A549 (cell line): ENCODE data around the gene HDGF. TPM values are rescaled to one million over a fixed set of nuclear protein-coding genes. Genes with fewer than 3 reads are reported as not detected.

Experiments
- ATAC-seq, 2 experiments: fragments of 200-7000 bp in 1 of 2; fragments of >200 bp in 1 of 2; cut with Nextera tagmentation in 1 of 2; cut with Tn5 transposase in 1 of 2; 3 replicates each; pipeline versions ENCODE4 v1.8.0 to v1.9.1; 2018 to 2020; ENCODE audit warnings: mild to moderate bottlenecking in 1 of 2, moderate library complexity in 1 of 2
- CTCF ChIA-PET: fragments of 300-600 bp; sonication (Branson Sonifier 250); formaldehyde crosslinking; extraction: SDS; loops from one replicate; lab custom pipeline; 2021; ENCODE audit warnings: antibody characterized with exemption, inconsistent platforms; lab: Yijun Ruan, JAX
- POLR2A ChIA-PET: fragments of 350-600 bp; formaldehyde crosslinking; extraction: SDS; loops from one replicate; lab custom pipeline; 2021; ENCODE audit warnings: antibody characterized with exemption, inconsistent platforms; lab: Yijun Ruan, JAX
- DNase-seq, 2 experiments: peaks; one replicate each; pipeline versions ENCODE4 v3.0.0 to v3.0.0-alpha.2; 2011 to 2016; ENCODE audit warnings: low read depth in 1 of 2, low spot score in 1 of 2
- FAIRE-seq: peaks from 2 replicates; lab custom pipeline; 2011; peaks lifted over from hg19 to GRCh38; lab: Jason Lieb, UNC
- H3K27ac ChIP-seq, 2 experiments: fragments of >200 bp; sonication (Bioruptor Twin); formaldehyde crosslinking; 3 replicates each; pipeline ENCODE4 v1.5.1; 2016 to 2017
- H3K4me1 ChIP-seq: fragments of >200 bp; sonication (Bioruptor Twin); formaldehyde crosslinking; 3 replicates; pipeline ENCODE4 v1.6.1; 2016
- H3K4me2 ChIP-seq: fragments of >200 bp; sonication (Bioruptor Twin); formaldehyde crosslinking; 3 replicates; pipeline ENCODE4 v1.6.1; 2016
- H3K4me3 ChIP-seq: fragments of >200 bp; sonication (Bioruptor Twin); formaldehyde crosslinking; 3 replicates; pipeline ENCODE4 v1.5.1; 2016
- H3K9me3 ChIP-seq: fragments of >200 bp; sonication (Bioruptor Twin); formaldehyde crosslinking; 3 replicates; pipeline ENCODE4 v1.6.1; 2016
- CBX2 ChIP-seq: fragments of 200-600 bp; sonication (generic); IDR thresholded peaks from 2 replicates; pipeline ENCODE4 v1.6.1; 2016; ENCODE audit warnings: low read depth, mild to moderate bottlenecking, borderline replicate concordance
- EHF ChIP-seq: fragments of 250-450 bp; sonication (Bioruptor Pico); IDR thresholded peaks from 2 replicates; pipeline ENCODE4 v1.5.0; 2020; ENCODE audit warnings: mild to moderate bottlenecking
- FOSB ChIP-seq: fragments of 250-450 bp; sonication (Bioruptor Pico); IDR thresholded peaks from 2 replicates; pipeline ENCODE4 v1.5.0; 2020; ENCODE audit warnings: mild to moderate bottlenecking, moderate library complexity
- GATA3 ChIP-seq: IDR thresholded peaks from 2 replicates; pipeline ENCODE4 v1.6.1; 2012; ENCODE audit warnings: borderline replicate concordance
- HEYL ChIP-seq: fragments of 250-450 bp; sonication (Bioruptor Pico); IDR thresholded peaks from 2 replicates; pipeline ENCODE4 v1.8.0; 2021; ENCODE audit warnings: mild to moderate bottlenecking, moderate library complexity
- HOXA7 ChIP-seq: fragments of 250-450 bp; sonication (Bioruptor Pico); IDR thresholded peaks from 2 replicates; pipeline ENCODE4 v1.5.0; 2020; ENCODE audit warnings: mild to moderate bottlenecking, moderate library complexity
- HOXB13 ChIP-seq: fragments of 250-450 bp; sonication (Bioruptor Pico); IDR thresholded peaks from 2 replicates; pipeline ENCODE4 v1.5.0; 2020; ENCODE audit warnings: low read depth, mild to moderate bottlenecking, moderate library complexity
- JUN ChIP-seq, 2 experiments: fragments of >200 bp; sonication (Bioruptor Twin); formaldehyde crosslinking; IDR thresholded peaks; 2 replicates in 1 of 2; 3 replicates in 1 of 2; pipeline ENCODE4 v1.6.1; 2016 to 2017
- KDM1A ChIP-seq: fragments of 200-600 bp; sonication (generic); IDR thresholded peaks from 2 replicates; pipeline ENCODE4 v1.6.1; 2016; ENCODE audit warnings: low read depth, mild to moderate bottlenecking
- NR3C1 ChIP-seq: fragments of >200 bp; sonication (Bioruptor Twin); formaldehyde crosslinking; IDR thresholded peaks from 3 replicates; pipeline ENCODE4 v1.6.1; 2017
- POLR2AphosphoS2 ChIP-seq: conservative IDR thresholded peaks from 2 replicates; pipeline ENCODE4 v1.6.1; 2012; ENCODE audit warnings: low read length, improper control_type of control experiment, inconsistent platforms
- RAD21 ChIP-seq, 2 experiments: fragments of >200 bp in 1 of 2; sonication (Bioruptor Twin) in 1 of 2; formaldehyde crosslinking in 1 of 2; IDR thresholded peaks in 1 of 2; conservative IDR thresholded peaks in 1 of 2; 2 replicates in 1 of 2; 3 replicates in 1 of 2; pipeline ENCODE4 v1.6.1; 2012 to 2018; ENCODE audit warnings: inconsistent platforms in 1 of 2
- RARB ChIP-seq: fragments of 250-450 bp; sonication (Bioruptor Pico); IDR thresholded peaks from 2 replicates; pipeline ENCODE4 v1.8.0; 2021; ENCODE audit warnings: mild to moderate bottlenecking, moderate library complexity
- SREBF2 ChIP-seq: fragments of 450-650 bp; IDR thresholded peaks from 2 replicates; pipeline ENCODE4 v1.6.1; 2014; ENCODE audit warnings: mild to moderate bottlenecking, moderate library complexity
- TFCP2L1 ChIP-seq: fragments of 250-450 bp; sonication (Bioruptor Pico); IDR thresholded peaks from 2 replicates; pipeline ENCODE4 v1.5.0; 2021; ENCODE audit warnings: mild to moderate bottlenecking
- ZC3H11A ChIP-seq: fragments of 450-650 bp; IDR thresholded peaks from 2 replicates; pipeline ENCODE4 v1.6.1; 2014; ENCODE audit warnings: antibody characterized with exemption, mild to moderate bottlenecking
- ZNF302 ChIP-seq: fragments of 250-450 bp; sonication (Bioruptor Pico); IDR thresholded peaks from 2 replicates; pipeline ENCODE4 v1.9.0; 2021; ENCODE audit warnings: inconsistent platforms, mild to moderate bottlenecking, moderate library complexity
- ZSCAN20 ChIP-seq: fragments of 250-450 bp; sonication (Bioruptor Pico); IDR thresholded peaks from 2 replicates; pipeline ENCODE4 v1.8.0; 2022; ENCODE audit warnings: mild to moderate bottlenecking, moderate library complexity
- WGBS: methylation state at CpG from one replicate; pipeline ENCODE4 v1.1.6; 2017; ENCODE audit errors: missing lambda C conversion rate; 5-methylcytosine and 5-hydroxymethylcytosine counted together
- polyA plus RNA-seq, 4 experiments: library from polyadenylated mRNA; depleted of rRNA in 3 of 4; stranded (reverse); fragments of >200 nt; fragmentation: RNase III in 1 of 4; extraction: RNeasy Plus Mini Kit Qiagen cat#74134 plus additional on column Dnase treatment in 1 of 4; gene quantifications; 2 replicates in 3 of 4; 3 replicates in 1 of 4; pipeline ENCODE4 v1.2.3, GENCODE V29; 2011 to 2017
- TF ChIP-seq, protein P1 (sequence below): IDR thresholded peaks from 2 replicates; pipeline ENCODE4 v1.6.1; 2012
- TF ChIP-seq, protein P2 (sequence below): fragments of 250-450 bp; sonication (Bioruptor Pico); IDR thresholded peaks from 2 replicates; pipeline ENCODE4 v1.5.0; 2020; ENCODE audit warnings: low read depth, mild to moderate bottlenecking, moderate library complexity
- TF ChIP-seq, protein P3 (sequence below): IDR thresholded peaks from 2 replicates; pipeline ENCODE4 v1.6.1; 2012; ENCODE audit warnings: low read depth, borderline replicate concordance
- TF ChIP-seq, protein P4 (sequence below): fragments of >200 bp; sonication (Bioruptor Twin); formaldehyde crosslinking; IDR thresholded peaks from 3 replicates; pipeline ENCODE4 v1.5.1; 2016
- TF ChIP-seq, protein P5 (sequence below): fragments of >200 bp; sonication (Bioruptor Twin); formaldehyde crosslinking; IDR thresholded peaks from 2 replicates; pipeline ENCODE4 v1.6.1; 2016
- TF ChIP-seq, protein P6 (sequence below): fragments of >200 bp; sonication (Bioruptor Twin); formaldehyde crosslinking; IDR thresholded peaks from 3 replicates; pipeline ENCODE4 v1.6.1; 2016
- TF ChIP-seq, protein P7 (sequence below): IDR thresholded peaks from 2 replicates; pipeline ENCODE4 v1.6.1; 2012

The HDGF gene
- polyA plus RNA-seq, 2 of the 4 experiments (the other 2 are of a cell fraction) = 299 to 428 TPM

DNA sequence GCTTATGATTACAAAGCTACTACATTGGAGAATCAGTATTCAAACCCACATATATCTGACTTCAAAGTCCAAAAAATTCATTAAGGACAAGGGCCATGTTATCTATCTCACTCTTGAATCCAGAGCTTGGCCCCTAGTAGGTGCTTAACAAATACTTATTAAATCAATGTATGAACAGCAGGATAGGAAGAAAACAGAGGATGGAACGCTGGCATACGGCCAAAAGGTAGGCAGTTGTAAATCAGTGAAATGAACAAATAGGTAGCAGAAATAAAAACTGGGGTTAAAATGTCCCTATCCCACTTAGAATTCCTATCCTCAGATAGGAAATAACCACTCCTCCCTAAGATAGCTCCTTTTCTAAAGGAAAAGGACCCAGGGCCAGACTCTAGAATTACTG lies 12.6 kb downstream of the HDGF start:
- no peak for DNase-seq
- Histone ChIP-seq H3K4me2 (no peak overlapping the region), H3K9me3 (no peaks in the 10 kb centered on the region), H3K27ac (no peak overlapping the region), H3K4me1 (peaks cover 17% of the 10 kb centered on the region), H3K4me3 (no peak overlapping the region)
- CTCF ChIA-PET = interaction anchor here (0.7 to 10.5 kb wide), 5 partner anchors 9 to 49 kb away, joined by 3 to 130 read pairs (median 3); partner anchors contain the start of genes ISG20L2, METTL25B and PRCC
- ATAC-seq = no peak
- FAIRE-seq = no peak
- TF ChIP-seq FOSB (CRISPR knock-in tag) = no peak
- no peak for TF ChIP-seq ZSCAN20 (CRISPR knock-in tag)
- no peak for TF ChIP-seq POLR2AphosphoS2
- WGBS = 93% methylated on average over 2 of the region's 2 CpGs
- POLR2A ChIA-PET = interaction anchor here (1.4 kb wide), 1 partner anchor 10 kb away, joined by 8 read pairs; the partner anchor contains the start of genes ISG20L2 and METTL25B

DNA sequence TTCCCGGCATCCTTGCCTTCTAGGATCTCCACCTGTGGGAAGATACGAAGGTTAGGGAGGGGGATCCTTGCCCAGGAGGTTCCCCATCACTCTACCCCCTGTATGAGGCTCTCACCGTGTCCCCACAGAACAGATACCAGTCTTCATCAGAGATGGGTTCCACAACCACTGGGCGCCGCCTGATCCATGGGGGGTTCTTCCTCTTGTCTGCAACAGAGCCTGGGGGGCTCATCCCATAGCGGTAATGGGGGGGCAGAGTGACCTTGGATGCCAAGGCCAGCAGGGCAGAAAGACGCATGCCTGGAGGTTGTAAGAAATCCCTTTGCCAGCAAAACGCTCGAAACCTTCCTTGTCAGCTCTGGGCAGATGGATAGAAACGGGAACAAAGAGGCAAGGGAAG lies 13.1 kb downstream of the HDGF start:
- Histone ChIP-seq H3K9me3 (no peaks in the 10 kb centered on the region), H3K4me3 (no peak overlapping the region)
- WGBS = 96% methylated on average over 10 of the region's 10 CpGs
- no peak for DNase-seq
- no peak for FAIRE-seq
- TF ChIP-seq ZC3H11A (no peak), RARB (CRISPR knock-in tag) (no peak), ZNF302 (CRISPR knock-in tag) (no peak), JUN (IDR thresholded peaks at IDR 0.05) (no peak), RAD21 (conservative IDR thresholded peaks at IDR 0.05 in 1 of 2, IDR thresholded peaks at IDR 0.05 in 1 of 2) (no peak), CBX2 (no peak), KDM1A (no peak), GATA3 (no peak), TFCP2L1 (CRISPR knock-in tag) (no peak), HOXB13 (CRISPR knock-in tag) (no peak), FOSB (CRISPR knock-in tag) (no peak)
- TF ChIP-seq, protein P1, sequence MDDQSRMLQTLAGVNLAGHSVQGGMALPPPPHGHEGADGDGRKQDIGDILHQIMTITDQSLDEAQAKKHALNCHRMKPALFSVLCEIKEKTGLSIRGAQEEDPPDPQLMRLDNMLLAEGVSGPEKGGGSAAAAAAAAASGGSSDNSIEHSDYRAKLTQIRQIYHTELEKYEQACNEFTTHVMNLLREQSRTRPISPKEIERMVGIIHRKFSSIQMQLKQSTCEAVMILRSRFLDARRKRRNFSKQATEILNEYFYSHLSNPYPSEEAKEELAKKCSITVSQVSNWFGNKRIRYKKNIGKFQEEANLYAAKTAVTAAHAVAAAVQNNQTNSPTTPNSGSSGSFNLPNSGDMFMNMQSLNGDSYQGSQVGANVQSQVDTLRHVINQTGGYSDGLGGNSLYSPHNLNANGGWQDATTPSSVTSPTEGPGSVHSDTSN = no peak
- TF ChIP-seq, protein P2, sequence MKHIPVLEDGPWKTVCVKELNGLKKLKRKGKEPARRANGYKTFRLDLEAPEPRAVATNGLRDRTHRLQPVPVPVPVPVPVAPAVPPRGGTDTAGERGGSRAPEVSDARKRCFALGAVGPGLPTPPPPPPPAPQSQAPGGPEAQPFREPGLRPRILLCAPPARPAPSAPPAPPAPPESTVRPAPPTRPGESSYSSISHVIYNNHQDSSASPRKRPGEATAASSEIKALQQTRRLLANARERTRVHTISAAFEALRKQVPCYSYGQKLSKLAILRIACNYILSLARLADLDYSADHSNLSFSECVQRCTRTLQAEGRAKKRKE (CRISPR knock-in tag) = no peak
- TF ChIP-seq, protein P3, sequence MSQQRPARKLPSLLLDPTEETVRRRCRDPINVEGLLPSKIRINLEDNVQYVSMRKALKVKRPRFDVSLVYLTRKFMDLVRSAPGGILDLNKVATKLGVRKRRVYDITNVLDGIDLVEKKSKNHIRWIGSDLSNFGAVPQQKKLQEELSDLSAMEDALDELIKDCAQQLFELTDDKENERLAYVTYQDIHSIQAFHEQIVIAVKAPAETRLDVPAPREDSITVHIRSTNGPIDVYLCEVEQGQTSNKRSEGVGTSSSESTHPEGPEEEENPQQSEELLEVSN = no peak
- TF ChIP-seq, all 56 proteins: peak for 0
- H3K27ac ChIP-seq = no peak overlapping the region
- ChIA-PET POLR2A (interaction anchor here (1.4 kb wide), 1 partner anchor 10 kb away, joined by 8 read pairs; the partner anchor contains the start of genes ISG20L2 and METTL25B), CTCF (interaction anchor here (0.7 to 10.5 kb wide), 4 partner anchors 9 to 49 kb away, joined by 3 to 130 read pairs (median 4); partner anchors contain the start of genes ISG20L2 and METTL25B)
- H3K4me1 ChIP-seq = peaks cover 17% of the 10 kb centered on the region
- no peak for ATAC-seq
- no peak overlapping the region for H3K4me2 ChIP-seq

DNA sequence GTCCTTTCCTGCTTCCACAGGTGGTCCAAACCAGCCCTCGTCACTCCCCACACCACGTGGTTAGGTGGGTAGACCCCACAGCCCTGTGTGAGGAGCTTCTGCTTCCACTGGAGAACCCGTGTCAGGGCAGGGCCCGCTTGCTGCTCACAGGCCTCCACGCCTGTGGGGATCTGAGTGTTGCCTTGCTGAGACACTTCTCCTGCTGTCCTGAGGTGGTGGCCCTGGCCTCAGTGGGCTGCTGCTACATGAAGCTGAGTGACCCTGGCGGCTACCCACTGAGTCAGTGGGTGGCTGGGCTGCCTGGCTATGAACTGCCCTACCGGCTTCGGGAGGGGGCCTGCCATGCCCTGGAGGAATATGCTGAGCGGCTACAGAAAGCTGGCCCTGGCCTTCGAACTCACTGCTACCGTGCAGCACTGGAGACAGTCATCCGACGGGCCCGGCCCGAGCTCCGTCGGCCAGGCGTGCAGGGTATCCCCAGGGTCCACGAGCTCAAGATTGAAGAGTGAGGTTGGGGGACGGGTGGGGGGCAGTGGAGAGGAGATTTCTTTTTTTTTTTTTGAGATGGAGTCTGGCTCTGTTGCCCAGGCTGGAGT lies 17.4 kb downstream of the HDGF start:
- ChIA-PET CTCF (interaction anchor here (0.6 to 42.3 kb wide), 6 partner anchors 8 to 186 kb away, joined by 3 to 2258 read pairs (median 4); partner anchors contain the start of genes CRABP2, NES and NTRK1), POLR2A (no interaction called here)
- no peak for DNase-seq
- WGBS = 93% methylated on average over 20 of the region's 20 CpGs
- H3K9me3 ChIP-seq = no peaks in the 10 kb centered on the region
- H3K27ac ChIP-seq = no peak overlapping the region
- H3K4me2 ChIP-seq = no peak overlapping the region
- no peak for ATAC-seq
- peaks cover 10% of the 10 kb centered on the region; the same call in 2 of the 3 replicates for H3K4me1 ChIP-seq
- H3K4me3 ChIP-seq = no peak overlapping the region
- no peak for FAIRE-seq
- TF ChIP-seq GATA3 (no peak), POLR2AphosphoS2 (no peak), RARB (CRISPR knock-in tag) (no peak), NR3C1 (no peak), HEYL (CRISPR knock-in tag) (no peak), EHF (CRISPR knock-in tag) (no peak), KDM1A (no peak), SREBF2 (no peak), HOXA7 (CRISPR knock-in tag) (no peak)
- TF ChIP-seq, protein P4, sequence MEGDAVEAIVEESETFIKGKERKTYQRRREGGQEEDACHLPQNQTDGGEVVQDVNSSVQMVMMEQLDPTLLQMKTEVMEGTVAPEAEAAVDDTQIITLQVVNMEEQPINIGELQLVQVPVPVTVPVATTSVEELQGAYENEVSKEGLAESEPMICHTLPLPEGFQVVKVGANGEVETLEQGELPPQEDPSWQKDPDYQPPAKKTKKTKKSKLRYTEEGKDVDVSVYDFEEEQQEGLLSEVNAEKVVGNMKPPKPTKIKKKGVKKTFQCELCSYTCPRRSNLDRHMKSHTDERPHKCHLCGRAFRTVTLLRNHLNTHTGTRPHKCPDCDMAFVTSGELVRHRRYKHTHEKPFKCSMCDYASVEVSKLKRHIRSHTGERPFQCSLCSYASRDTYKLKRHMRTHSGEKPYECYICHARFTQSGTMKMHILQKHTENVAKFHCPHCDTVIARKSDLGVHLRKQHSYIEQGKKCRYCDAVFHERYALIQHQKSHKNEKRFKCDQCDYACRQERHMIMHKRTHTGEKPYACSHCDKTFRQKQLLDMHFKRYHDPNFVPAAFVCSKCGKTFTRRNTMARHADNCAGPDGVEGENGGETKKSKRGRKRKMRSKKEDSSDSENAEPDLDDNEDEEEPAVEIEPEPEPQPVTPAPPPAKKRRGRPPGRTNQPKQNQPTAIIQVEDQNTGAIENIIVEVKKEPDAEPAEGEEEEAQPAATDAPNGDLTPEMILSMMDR = no peak
- TF ChIP-seq, protein P5, sequence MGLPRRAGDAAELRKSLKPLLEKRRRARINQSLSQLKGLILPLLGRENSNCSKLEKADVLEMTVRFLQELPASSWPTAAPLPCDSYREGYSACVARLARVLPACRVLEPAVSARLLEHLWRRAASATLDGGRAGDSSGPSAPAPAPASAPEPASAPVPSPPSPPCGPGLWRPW = no peak
- TF ChIP-seq, protein P1 = no peak
- TF ChIP-seq, protein P6, sequence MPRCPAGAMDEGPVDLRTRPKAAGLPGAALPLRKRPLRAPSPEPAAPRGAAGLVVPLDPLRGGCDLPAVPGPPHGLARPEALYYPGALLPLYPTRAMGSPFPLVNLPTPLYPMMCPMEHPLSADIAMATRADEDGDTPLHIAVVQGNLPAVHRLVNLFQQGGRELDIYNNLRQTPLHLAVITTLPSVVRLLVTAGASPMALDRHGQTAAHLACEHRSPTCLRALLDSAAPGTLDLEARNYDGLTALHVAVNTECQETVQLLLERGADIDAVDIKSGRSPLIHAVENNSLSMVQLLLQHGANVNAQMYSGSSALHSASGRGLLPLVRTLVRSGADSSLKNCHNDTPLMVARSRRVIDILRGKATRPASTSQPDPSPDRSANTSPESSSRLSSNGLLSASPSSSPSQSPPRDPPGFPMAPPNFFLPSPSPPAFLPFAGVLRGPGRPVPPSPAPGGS = no peak
- TF ChIP-seq, protein P7, sequence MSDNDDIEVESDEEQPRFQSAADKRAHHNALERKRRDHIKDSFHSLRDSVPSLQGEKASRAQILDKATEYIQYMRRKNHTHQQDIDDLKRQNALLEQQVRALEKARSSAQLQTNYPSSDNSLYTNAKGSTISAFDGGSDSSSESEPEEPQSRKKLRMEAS = no peak
